CD4-positive, alpha-beta T cell treated with Interleukin-1 beta for 1 hour (primary cell): ENCODE results near the gene MRAP.
"Not testable (repeated sequence)": the region's sequence is repeated elsewhere in the genome, so short reads cannot be mapped to it uniquely, and the experiment has no call there.

Experiments
- DNase-seq, 2 donors: peaks; one replicate each; pipeline ENCODE4 v3.0.0-alpha.2; 2020 to 2022

MRAP gene

DNA sequence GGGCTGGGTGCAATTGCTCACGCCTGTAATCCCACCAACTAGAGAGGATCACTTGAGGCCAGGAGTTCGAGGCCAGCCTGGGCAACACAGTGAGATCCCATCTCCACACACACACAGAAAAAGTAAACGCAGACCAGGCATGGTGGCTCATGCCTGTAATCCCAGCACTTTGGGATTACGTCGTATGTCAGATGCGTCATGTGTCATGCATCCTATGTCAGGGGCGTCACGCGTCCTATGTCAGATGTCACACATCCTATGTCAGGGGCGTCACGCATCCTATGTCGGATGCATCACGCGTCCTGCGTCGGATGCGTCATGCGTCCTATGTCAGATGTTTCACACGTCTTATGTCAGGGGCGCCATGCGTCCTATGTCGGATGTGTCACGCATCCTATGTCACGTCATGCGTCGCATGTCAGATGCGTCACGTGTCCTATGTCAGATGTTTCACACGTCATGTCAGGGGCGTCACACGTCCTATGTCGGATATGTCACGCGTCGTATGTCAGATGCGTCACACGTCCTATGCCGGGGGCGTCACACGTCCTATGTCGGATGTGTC is 1.5 kb downstream of the MRAP start:
- DNase-seq, result no peak

DNA sequence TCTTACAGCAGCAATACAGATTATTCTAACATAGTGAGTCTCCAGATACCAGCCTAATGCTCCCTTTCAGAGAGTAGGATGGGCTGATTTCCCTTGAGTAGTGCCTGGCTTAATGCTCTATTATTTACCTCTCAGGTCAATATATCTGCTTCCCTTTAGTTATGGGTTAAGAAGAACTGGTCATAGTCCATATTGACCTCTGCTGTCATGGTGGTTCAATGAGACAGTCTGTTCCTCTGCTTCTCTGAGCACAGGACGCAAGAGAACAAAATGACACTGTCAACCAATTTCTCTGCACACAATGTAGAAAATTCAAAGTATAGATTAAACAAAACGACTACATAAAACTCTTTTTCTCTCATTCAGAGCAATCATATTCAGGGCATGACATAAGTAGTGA is 2.9 kb downstream of the MRAP start:
- DNase-seq, result no peak

DNA sequence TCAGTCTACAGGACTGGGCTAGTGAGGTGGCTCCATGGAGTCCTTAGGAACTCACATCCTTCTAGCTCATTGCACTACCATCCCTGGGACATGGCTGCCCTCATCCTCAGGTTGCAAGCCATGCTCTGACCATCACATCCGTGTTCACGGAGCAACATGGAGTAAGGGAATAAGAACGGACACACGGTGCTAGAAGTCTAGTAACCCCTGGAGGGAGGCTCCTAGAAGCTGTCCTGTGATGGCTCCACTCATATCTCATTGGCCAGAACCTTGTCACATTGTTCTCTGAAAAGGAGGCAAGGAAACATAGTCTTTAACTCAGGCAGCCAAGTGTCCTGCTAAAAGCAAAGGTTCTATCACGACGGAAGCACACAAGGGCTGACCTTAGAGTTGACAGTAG is 3.9 kb downstream of the MRAP start:
- no peak for DNase-seq

DNA sequence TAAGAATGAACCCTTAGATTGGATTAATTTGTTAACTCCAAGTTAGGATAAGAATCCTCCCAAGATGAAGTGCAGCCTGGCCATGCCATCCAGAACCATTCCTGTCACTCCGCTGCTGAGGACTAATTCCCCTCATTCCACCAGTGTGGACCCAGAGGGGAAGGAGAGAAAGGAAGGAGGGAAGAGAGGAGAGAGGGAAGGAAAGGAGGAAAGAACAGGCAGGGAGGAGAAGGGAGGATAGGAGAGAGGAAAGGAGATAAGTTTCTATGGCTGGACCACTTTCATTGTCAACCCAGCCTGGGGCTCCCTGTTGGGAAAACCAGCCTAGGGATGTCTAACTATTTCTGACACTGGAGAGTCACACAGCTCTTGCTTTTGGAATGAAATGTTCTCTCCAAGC is 4.7 kb downstream of the MRAP start:
- no peak for DNase-seq

DNA sequence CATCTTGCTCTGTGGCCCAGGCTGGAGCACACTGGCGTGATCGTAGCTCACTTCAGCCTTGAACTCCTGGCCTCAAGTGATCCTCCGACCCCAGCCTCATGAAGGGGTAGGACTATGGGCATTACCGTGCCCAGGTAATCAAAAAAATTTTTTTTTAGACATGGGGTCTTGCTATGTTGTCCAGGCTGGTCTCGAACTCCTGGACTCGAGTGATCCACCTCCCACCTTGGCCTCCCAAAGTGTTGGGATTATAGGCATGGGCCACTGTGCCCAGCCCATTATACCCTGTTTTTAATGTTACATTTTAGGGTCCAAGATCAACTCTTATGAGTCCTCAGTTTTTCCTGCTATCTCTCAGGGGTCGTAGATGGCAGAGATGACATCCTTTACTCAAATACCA is 6.3 kb downstream of the MRAP start:
- no peak for DNase-seq

DNA sequence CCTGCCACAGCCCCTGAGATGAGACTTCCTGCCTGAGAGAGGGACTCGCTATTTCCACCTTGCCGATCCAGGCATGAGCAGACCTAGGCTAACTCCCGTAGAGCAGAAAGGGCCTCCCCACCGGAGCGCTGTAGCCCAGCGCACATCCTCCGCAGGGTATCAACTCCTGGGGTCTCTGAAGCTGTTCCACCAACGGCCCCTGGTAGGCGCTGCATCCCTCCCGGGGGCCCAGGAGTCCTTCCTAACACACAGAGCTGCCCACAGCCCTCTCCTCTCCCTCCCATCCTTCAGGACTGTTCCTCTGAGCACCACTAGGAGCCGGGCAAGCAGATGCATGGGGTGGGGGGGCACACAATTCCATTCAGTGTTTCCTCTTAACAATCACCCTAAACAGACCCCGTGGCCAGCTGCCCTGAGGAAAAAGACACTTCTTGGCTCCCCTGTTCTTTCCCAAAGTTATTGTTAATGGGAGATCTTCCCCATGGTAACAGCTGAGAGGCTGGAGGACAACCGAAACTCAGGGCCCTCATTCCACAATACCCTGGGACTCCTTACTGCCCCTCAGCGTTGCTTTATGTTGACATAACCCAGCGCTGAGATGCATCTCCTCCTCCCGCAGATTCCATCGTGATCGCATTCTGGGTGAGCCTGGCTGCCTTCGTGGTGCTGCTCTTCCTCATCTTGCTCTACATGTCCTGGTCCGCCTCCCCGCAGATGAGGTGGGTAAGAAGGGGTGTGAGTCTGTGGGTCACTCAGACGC is 7.5 kb downstream of the MRAP start:
- DNase-seq, result no peak

DNA sequence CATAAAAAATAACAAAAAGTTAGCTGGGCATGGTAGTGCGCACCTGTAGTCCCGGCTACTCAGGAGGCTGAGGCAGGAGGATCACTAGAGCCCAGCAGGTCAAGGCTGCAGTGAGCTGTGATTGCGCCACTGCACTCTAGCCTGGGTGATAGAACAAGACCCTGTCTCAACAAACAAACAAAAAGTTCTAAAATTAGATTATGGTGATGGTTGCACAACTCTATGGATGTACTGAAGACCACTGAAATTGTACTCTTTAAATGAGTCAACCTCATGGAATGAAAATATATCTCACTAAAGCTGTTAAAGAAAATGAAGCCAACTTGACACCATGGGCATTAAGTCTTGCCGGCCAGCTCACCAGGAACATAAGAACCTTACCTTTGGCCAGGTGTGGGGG is 9.1 kb downstream of the MRAP start:
- no peak for DNase-seq

DNA sequence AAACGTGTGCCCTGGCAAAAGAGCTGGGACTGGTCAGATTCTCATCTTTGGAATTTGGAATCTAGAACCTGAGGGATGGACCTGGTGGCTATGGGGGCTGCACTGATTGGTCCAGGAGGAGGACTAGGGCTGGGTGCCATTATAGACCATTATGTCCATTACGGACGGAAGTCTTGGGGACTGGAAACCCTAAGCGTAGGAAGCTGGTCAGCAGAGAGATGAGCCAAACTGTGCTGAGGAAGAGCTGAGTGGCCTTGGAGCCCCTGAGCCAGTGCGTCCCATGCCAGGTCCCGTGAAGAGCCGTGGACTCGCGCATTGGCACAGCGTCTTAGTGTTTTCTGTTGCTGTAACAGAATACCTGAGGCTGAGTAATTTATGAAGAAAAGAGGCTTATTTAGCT is 10.0 kb downstream of the MRAP start:
- no peak for DNase-seq

DNA sequence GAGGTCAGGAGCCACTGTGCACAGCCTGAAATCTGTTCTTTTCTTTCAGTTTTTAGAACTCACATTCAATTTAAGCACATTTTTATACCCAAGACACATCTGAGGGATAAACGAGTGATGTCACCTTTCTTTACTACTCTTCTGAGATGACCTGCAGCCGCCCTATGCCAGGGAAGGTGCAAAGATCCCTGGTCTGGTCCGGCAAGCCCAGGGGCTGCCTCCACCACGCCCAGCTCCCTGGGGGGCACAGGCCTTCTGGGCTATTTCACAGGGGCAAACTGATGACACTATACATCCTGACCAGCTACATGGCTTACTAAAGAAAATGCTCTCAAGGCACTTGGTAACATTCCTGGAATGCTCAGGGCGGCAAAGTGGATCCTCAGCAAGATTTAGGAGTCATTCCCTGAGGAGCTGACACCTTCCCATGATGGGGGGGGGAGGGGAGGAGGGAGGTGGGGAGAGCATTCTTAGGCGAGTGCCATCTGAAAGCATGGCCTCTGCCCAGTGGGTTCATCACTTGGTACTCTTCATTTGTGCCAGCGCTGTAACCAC is 11.3 kb downstream of the MRAP start:
- no peak for DNase-seq

DNA sequence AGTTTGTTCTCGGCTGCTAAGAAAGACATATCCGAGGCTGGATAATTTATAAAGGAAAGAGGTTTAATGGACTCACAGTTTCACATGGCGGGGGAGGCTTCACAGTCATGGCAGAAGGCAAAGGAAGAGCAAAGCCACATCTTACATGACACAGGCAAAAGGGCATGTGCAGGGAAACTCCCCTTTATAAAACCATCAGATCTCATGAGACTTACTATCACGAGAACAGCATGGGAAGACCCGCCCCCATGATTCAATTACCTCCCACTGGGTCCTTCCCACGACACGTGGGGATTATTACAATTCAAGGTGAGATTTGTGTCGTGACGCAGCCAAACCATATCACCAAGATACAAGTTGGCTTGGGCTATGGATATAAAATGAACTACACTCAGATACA is 12.3 kb downstream of the MRAP start:
- not testable (repeated sequence) for DNase-seq

DNA sequence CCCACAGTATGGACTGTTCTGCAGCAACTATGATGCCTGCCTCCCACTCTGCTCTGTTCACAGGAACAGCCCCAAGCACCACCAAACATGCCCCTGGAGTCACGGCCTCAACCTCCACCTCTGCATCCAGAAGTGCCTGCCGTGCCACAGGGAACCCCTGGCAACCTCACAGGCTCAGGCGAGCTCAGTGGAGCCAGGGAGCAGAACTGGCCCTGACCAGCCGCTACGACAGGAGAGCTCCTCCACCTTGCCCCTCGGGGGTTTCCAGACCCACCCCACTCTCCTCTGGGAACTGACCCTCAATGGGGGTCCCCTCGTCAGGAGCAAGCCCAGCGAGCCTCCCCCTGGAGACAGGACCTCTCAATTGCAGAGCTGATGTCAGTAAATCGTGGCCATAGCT is 13.0 kb downstream of the MRAP start:
- DNase-seq, result no peak

DNA sequence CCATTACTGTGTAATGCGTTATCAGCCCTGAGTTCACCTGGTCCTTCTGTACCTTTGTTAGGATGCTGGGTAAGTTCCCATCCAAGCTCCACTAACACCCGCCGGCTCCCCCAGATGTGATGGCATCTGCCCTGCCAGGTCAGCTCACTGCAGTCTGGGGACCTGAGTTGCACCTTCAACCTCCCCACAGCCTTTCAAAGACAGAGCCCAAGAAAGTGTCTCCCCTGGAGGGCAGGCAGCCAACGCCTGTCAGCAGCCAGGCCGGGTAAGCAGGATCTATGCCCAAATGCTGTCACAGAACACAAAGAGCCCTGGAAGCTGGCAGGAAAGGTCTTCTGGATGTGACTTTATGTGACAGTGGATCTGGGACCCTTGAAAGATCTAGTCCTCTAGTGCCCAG is 13.7 kb downstream of the MRAP start:
- no peak for DNase-seq

DNA sequence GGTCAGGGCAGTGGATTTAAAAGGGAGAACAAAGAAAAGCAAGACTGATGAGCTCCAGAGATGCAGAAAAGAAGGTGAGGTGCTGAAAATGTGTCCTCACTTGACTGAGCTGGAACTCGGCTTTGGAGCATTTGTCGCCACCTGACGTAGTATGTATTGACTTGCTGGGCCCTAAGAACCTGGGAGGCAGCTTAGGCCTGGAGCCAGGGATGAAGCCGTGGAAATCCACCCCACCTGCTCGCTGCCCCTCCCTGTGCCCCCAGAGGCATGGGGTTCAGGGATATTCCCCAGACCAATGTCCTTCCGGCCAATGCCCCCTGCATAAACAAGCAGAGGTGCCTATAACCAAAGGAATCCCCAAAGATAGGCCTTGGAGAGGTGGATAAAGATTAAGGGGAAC is 14.3 kb downstream of the MRAP start:
- DNase-seq, result no peak

DNA sequence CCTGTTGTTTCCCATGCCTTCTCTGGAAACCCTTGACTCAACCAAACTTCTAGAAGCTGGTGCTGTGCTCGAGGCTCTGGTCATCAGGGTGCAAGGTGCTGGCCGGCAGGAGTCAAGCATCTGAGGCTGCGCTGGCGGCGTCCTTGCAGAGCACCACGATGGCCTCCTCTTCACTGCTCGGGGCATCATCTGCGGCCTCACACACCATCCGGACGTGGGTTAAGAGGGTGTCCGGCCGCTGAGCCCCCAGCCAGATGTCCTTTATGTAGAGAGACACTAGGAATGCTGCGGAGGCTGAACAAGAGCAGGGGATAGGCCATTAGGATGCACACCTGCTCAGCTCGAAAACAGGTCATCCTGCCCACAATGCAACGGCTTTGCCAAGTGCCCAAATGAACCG is 16.2 kb downstream of the MRAP start:
- DNase-seq, result no peak

DNA sequence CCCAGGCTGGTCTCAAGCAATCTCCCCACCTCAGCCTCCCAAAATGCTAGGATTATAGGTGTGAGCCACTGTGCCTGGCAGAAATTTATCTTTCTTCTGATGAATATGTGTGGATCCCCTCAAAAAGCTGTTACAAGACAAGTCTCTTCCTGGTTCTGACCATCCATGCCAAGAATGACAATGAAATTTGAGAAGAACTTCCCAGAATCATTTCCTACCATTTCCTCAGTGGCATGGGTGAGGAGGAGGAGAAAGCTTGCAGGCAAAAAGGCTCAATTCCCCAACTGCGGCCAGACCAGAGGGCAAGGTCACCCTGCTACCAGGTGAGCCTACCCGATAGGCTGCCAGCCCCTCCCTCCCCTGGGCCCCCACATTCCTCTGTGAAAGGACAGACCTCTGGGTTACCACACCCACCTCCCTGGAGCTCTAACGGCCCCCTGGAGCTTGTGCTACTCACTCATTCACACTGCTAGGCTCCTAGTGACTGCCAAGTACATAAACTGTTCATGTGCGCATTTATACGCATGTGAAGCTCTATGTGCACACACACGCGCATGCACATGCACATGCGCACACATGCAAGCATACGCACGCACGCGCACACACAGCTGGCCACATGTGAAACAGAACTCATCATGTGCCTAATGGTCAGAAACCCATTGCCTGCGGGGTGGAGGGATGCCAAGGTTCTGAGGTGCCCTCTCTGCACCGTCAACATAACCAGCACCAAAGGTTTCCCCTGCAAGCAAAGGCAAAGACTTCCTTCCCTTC is 17.0 kb downstream of the MRAP start:
- no peak for DNase-seq

DNA sequence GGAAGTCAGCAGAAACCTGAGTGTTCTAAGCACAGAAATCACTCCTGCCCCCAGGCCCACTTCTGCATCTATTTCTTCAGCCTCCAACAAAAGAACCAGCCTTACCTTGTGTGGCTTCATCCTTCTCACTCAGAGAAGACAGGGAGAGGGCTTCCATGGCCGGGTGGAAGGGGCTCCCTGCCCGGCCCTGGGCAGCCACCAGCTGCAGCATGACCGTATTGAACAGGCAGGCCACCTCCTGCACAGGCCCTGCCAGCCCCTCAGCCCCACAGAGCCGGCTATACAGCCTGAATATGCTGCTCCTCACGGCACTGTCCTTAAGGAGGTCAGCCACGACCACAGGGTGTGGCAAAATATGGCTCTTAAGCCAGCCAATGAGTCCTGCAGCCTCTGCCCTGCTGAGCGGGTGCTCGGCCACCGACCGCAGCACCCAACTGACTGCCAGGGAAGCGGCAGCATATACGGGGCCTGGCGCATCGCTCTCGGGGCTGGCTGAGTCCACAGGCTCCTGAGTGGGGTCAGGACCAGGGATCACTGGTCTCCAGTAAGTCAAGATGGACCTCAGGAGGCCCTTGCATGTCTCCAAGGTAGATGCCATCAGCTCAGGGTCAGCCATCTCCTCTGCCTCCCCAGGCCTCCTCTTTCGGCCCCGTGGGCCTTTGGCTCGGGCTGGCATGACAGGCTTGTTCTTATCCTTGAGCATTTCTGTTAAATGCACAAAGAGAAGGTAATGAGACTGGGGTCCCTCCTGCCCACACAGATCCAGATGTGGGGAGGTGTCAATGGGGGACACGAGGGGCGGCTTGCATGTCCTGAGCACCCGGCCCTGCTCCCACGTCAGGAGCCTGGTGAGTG is 17.9 kb downstream of the MRAP start:
- no peak for DNase-seq

DNA sequence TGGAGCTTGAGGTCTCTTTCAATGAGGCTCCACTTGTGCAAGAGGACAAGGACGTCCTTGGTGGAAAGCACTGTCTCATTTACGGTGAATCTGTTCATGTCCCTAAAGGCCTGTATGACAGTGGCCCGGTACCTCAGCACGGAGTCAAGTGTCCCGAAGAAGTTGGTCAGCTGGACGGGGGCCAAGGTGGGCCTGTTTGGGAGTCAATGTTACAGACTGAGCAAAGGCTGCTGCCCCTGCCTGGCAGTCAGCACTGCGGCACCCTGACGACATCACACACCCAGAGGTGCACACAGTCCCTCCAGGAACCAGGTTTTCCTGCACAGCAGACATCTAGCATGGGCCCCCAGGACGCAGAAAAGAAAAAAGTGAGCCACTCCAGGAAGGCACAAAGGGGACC is 19.1 kb downstream of the MRAP start:
- DNase-seq, result no peak

DNA sequence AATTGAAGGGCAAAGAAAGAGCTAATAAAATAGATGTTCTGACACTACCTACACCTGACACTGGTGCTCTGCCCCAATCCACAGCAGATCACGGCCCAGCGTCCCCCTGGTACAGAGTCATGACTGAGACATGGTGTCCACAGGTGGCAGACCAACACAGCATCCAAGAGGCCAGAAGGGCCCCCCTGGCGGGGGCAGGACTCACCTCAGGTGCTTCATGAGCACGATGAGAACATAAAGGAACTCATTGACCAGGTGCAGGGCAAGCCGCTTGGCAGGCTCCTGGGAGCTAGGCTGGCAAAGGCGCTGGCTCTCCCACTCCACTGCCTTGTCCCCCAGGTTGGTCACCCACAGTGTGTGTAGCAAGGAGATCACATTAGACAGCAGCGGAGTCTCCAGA is 20.4 kb downstream of the MRAP start:
- DNase-seq, result no peak

DNA sequence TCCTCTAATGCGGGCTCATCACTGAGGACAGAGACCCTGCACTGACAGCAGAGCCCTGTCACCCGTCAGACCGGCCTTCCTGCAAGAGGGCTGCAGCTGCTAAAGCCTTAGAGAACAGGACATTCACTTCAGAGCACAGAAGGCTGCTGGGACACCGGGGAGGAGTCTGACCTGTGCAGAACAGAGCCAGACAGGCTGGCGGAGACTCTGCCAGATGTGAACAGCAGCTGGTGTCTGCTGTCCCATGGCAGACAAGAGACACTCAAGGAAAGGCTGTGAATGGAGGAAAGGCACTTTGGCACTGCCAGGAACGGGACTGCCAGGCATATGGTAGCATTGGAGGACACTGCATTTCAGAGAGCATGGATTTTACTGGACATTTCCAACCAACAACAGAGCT is 21.4 kb downstream of the MRAP start:
- DNase-seq, result no peak

DNA sequence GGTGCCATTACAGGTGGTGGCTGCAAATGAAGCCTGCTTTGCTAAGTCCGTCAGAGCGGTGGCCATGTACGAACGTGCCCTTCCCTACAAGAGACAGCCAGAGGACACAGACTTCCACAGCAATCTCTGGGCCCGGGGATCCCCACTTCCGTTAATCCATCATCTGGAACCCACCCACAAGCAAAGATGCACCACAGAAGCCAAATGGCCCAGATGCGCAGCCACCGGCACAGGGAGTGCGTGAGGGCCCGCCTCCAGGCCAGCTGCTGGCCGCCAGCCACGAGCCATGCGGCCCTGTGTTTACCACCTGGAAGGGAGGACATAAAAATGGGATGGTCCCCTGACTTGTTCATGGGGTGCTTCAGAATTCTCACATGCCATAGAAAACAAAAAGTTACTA is 22.1 kb downstream of the MRAP start:
- DNase-seq, result no peak

DNA sequence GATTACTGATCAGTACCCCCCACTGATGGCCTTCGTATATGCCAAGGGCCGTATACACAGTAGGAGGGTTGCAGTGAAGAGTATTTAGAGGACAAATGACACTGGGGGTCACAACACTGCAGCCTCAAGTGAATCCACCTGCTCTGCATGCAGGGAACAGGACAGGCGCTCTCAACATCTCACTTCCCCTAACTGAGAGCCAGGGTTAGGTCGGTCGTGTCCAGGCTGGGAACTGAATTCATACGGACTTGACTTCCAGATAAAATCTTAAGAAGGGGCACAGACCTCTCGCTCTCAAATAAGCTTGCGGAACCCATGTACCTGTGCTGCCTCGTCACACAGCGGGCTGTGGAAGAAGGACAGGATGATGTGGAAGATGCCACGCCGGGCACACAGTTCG is 22.8 kb downstream of the MRAP start:
- no peak for DNase-seq

DNA sequence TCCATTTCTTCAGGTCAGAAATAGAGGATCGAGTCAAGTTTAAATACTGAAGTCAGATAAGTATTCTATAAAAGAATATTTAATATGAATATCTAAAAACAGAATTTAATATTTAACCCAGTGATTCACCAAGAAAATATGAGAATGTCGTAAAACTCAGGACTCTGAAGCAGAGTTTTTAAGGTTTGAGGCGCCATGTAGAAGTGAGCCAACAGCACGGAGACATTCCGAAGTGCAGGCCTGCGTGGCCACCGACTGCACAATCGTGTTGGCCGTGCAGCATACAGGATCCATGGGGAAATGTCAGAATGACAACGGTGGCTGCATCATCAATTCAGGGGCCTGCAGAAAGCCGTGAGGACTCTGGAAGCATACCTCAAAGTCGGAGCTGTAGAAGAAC is 23.4 kb downstream of the MRAP start:
- DNase-seq, result no peak

DNA sequence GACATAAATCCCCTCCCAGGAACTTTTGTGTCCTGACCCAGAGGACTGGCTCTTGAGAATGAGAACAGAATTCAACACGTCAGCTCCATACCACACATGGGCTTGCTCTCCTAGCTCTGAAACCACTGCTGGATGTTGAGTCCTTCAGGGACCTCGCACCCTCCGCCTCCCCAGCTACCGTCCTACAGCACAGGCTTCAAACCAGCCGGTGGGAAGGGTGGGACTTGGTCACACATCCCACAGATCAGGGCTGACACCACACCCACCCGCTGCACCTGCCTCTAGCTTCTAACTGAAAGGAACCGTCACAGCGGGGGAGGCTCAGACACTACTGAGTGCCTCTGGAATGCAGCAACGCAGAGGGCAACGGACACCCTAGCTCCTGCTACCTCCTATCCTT is 24.0 kb downstream of the MRAP start:
- DNase-seq, result no peak
